ENCODE results near the gene SORCS2. TPM values are rescaled to one million over a fixed set of nuclear protein-coding genes. Genes with fewer than 3 reads are reported as not detected.

SORCS2 gene
- total RNA-seq, 5 donors from 2014 or later (not counting 1 experiment from before 2014, with no cell fraction given): 0.22 TPM; not detected in 4

- H3K36me3 Mint-ChIP-seq: no peaks in the 10 kb centered on the region
- no peaks in the 10 kb centered on the region for H3K4me1 ChIP-seq (ENCODE audit: control insufficient read depth in 1 of 2, extremely low read depth in 1 of 2, insufficient read depth in 2 of 2, low read length in 2 of 2)
- H3K27me3 Mint-ChIP-seq: peaks cover 0 to 4% of the 10 kb centered on the region in 2 donors
- DNase-seq (no peak), ATAC-seq (replicated peaks in 1 of 4) (no peak)
- WGBS (ENCODE audit: insufficient coverage): 69% methylated on average over 7 of the region's 8 CpGs
- H3K9me3 ChIP-seq: no peaks in the 10 kb centered on the region
- ChIA-PET CTCF (no interaction called here), POLR2A (no interaction called here)
- H3K27ac ChIP-seq (ENCODE audit: low read length): no peak overlapping the region
- no peaks in the 10 kb centered on the region for H3K36me3 ChIP-seq (ENCODE audit: control insufficient read depth in 2 of 2, extremely low read depth in 1 of 2, insufficient read depth in 1 of 2, low read length in 1 of 2)
- H3K27ac Mint-ChIP-seq: no peak overlapping the region
- H3K4me3 Mint-ChIP-seq: no peak overlapping the region
- peaks cover 0 to 12% of the 10 kb centered on the region in 2 experiments for H3K27me3 ChIP-seq (replicated peaks in 1 of 2; ENCODE audit: control insufficient read depth in 2 of 2, extremely low read depth in 1 of 2, insufficient read depth in 2 of 2, low read length in 1 of 2)
- peaks cover 0 to 4% (median 4%) of the 10 kb centered on the region in 3 donors for H3K4me1 Mint-ChIP-seq
- H3K4me3 ChIP-seq (ENCODE audit: control insufficient read depth in 1 of 2, extremely low read depth in 1 of 2, low read length in 1 of 2): no peak overlapping the region
- H3K9me3 Mint-ChIP-seq: no peaks in the 10 kb centered on the region
Observed at GRCh38 chr4:7742807-7743280, 550.5 kb downstream of the SORCS2 start.

DNA sequence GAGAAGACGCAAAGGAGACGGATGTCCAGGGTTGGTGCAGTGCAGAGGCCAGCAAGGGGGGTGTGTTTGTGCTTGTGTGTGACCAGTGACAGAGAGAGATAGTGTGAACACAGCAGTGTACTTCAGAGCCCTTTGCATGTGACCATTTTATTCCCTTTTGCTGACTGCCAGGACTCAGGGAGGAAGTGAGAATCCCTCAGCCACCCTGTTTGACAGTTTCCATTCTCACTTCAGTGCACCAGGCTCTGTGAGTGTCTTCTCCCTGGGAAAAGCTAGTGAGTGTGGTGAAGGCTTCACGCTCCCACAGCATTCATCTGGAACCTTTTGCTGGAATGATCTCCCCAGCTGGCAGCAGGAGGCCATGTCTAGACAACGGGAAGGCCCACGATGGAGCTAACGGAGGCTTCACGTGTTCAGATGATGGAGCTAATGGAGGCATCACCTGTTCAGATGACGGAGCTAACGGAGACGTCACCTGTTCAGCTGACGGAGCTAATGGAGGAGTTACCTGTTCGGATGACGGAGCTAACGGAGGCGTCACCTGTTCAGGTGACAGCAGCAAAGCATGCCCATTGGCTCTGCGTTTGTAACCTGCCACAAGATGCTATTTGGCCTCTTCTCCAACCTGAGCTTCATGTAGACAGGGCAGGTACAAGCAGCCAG lies 551.9 kb downstream of the SORCS2 start:
- Histone ChIP-seq H3K4me3 (ENCODE audit: control insufficient read depth in 1 of 2, extremely low read depth in 1 of 2, low read length in 1 of 2) (no peak overlapping the region), H3K9me3 (no peaks in the 10 kb centered on the region), H3K27me3 (replicated peaks in 1 of 2; ENCODE audit: control insufficient read depth in 2 of 2, extremely low read depth in 1 of 2, insufficient read depth in 2 of 2, low read length in 1 of 2) (peaks cover 0 to 12% of the 10 kb centered on the region in 2 experiments), H3K36me3 (ENCODE audit: control insufficient read depth in 2 of 2, extremely low read depth in 1 of 2, insufficient read depth in 1 of 2, low read length in 1 of 2) (no peaks in the 10 kb centered on the region), H3K27ac (ENCODE audit: low read length) (no peak overlapping the region), H3K4me1 (ENCODE audit: control insufficient read depth in 1 of 2, extremely low read depth in 1 of 2, insufficient read depth in 2 of 2, low read length in 2 of 2) (no peaks in the 10 kb centered on the region)
- no peak for ATAC-seq (replicated peaks in 1 of 4)
- Mint-ChIP-seq H3K27me3 (peaks cover 0 to 4% of the 10 kb centered on the region in 2 donors), H3K36me3 (no peaks in the 10 kb centered on the region), H3K4me3 (no peak overlapping the region), H3K4me1 (peaks cover 9 to 11% (median 9%) of the 10 kb centered on the region in 3 donors), H3K27ac (no peak overlapping the region), H3K9me3 (no peaks in the 10 kb centered on the region)
- ChIA-PET POLR2A (no interaction called here), CTCF (interaction anchor here in 1 of 2 donors (0.6 kb wide), 1 partner anchor 58 kb away, joined by 7 read pairs; no protein-coding TSS in a partner anchor)
- no peak for DNase-seq
- 80% methylated on average over 15 of the region's 16 CpGs for WGBS (ENCODE audit: insufficient coverage)

DNA sequence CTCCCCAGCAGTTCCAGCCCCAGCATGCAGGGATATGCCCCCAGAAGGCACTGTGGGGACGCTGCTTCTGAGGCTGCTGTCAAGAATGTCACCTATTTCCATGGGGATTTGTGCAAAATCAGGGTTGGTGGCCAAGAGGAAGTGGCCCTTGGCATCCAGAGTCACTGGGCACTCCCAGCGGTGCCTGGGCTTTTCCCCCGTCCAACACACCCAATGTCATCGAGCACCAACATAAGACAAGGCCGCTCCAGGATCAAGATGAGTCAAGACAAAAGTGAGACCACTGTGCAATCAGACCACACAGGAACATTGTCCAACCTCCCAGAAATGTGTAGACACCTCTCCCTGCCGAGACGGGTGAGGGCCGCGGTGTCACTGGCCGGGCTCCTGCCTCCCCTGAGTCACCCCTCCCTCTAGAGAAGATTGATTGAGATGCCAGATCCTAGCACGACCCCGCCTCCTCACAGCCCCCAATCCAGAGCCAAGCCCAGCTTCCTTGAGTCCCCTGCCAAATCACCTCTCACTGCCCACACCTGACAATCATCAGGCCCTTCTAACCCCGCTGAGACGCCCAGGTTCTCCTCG lies 553.1 kb downstream of the SORCS2 start:
- Mint-ChIP-seq H3K4me3 (no peak overlapping the region), H3K9me3 (no peaks in the 10 kb centered on the region), H3K27ac (no peak overlapping the region), H3K36me3 (no peaks in the 10 kb centered on the region), H3K27me3 (peaks cover 0 to 4% of the 10 kb centered on the region in 2 donors), H3K4me1 (peaks cover 17 to 20% (median 19%) of the 10 kb centered on the region in 3 donors)
- DNase-seq (no peak), ATAC-seq (replicated peaks in 1 of 4) (no peak)
- no peaks in the 10 kb centered on the region for H3K9me3 ChIP-seq
- CTCF ChIA-PET: no interaction called here
- H3K27ac ChIP-seq (ENCODE audit: low read length): no peak overlapping the region
- WGBS (ENCODE audit: insufficient coverage): 89% methylated on average over 7 of the region's 15 CpGs
- peaks cover under 1 to 3% of the 10 kb centered on the region in 2 experiments for H3K4me1 ChIP-seq (ENCODE audit: control insufficient read depth in 1 of 2, extremely low read depth in 1 of 2, insufficient read depth in 2 of 2, low read length in 2 of 2)
- no peaks in the 10 kb centered on the region for H3K36me3 ChIP-seq (ENCODE audit: control insufficient read depth in 2 of 2, extremely low read depth in 1 of 2, insufficient read depth in 1 of 2, low read length in 1 of 2)
- H3K27me3 ChIP-seq (replicated peaks in 1 of 2; ENCODE audit: control insufficient read depth in 2 of 2, extremely low read depth in 1 of 2, insufficient read depth in 2 of 2, low read length in 1 of 2): peaks cover 0 to 12% of the 10 kb centered on the region in 2 experiments
- no peak overlapping the region for H3K4me3 ChIP-seq (ENCODE audit: control insufficient read depth in 1 of 2, extremely low read depth in 1 of 2, low read length in 1 of 2)
- POLR2A ChIA-PET: no interaction called here

- ChIA-PET POLR2A (no interaction called here), CTCF (no interaction called here)
- peaks cover 17 to 24% (median 21%) of the 10 kb centered on the region in 3 donors for H3K4me1 Mint-ChIP-seq
- no peaks in the 10 kb centered on the region for H3K36me3 ChIP-seq (ENCODE audit: control insufficient read depth in 2 of 2, extremely low read depth in 1 of 2, insufficient read depth in 1 of 2, low read length in 1 of 2)
- no peak for DNase-seq
- peaks cover 0 to 6% of the 10 kb centered on the region in 2 experiments for H3K27me3 ChIP-seq (replicated peaks in 1 of 2; ENCODE audit: control insufficient read depth in 2 of 2, extremely low read depth in 1 of 2, insufficient read depth in 2 of 2, low read length in 1 of 2)
- WGBS (ENCODE audit: insufficient coverage): 89% methylated on average over 20 of the region's 20 CpGs
- H3K4me3 ChIP-seq (ENCODE audit: control insufficient read depth in 1 of 2, extremely low read depth in 1 of 2, low read length in 1 of 2): no peak overlapping the region
- ATAC-seq (replicated peaks in 1 of 4): no peak
- H3K36me3 Mint-ChIP-seq: no peaks in the 10 kb centered on the region
- H3K9me3 ChIP-seq: no peaks in the 10 kb centered on the region
- H3K27me3 Mint-ChIP-seq: peaks cover 0 to 4% of the 10 kb centered on the region in 2 donors
- H3K4me1 ChIP-seq (ENCODE audit: control insufficient read depth in 1 of 2, extremely low read depth in 1 of 2, insufficient read depth in 2 of 2, low read length in 2 of 2): peaks cover 3 to 4% of the 10 kb centered on the region in 2 experiments
- H3K27ac Mint-ChIP-seq: no peak overlapping the region
- no peak overlapping the region for H3K27ac ChIP-seq (ENCODE audit: low read length)
- H3K4me3 Mint-ChIP-seq: no peak overlapping the region
- no peaks in the 10 kb centered on the region for H3K9me3 Mint-ChIP-seq
Observed at GRCh38 chr4:7746351-7747061, 554.2 kb downstream of the SORCS2 start.

DNA sequence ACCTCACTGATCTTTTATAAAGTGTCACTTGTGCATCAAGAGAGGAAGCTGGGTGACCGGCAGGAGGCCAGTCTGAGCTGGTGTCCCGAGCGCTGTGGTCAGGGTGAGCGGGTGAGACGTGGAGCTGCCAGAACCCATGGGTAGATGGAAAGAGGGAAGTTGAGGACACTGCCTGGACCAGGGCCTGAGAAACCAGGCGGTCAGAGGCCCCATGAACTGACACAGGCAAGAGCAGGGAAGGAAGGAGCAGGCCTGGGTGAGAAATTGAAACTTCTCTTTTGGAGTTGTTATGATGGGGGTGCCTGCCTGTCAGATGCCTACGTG lies 554.7 kb downstream of the SORCS2 start:
- Histone ChIP-seq H3K4me1 (ENCODE audit: control insufficient read depth in 1 of 2, extremely low read depth in 1 of 2, insufficient read depth in 2 of 2, low read length in 2 of 2) (peaks cover 3 to 4% of the 10 kb centered on the region in 2 experiments), H3K4me3 (ENCODE audit: control insufficient read depth in 1 of 2, extremely low read depth in 1 of 2, low read length in 1 of 2) (no peak overlapping the region), H3K27ac (ENCODE audit: low read length) (no peak overlapping the region), H3K27me3 (replicated peaks in 1 of 2; ENCODE audit: control insufficient read depth in 2 of 2, extremely low read depth in 1 of 2, insufficient read depth in 2 of 2, low read length in 1 of 2) (peaks cover 0 to 6% of the 10 kb centered on the region in 2 experiments), H3K9me3 (no peaks in the 10 kb centered on the region), H3K36me3 (ENCODE audit: control insufficient read depth in 2 of 2, extremely low read depth in 1 of 2, insufficient read depth in 1 of 2, low read length in 1 of 2) (no peaks in the 10 kb centered on the region)
- Mint-ChIP-seq H3K4me3 (no peak overlapping the region), H3K36me3 (no peaks in the 10 kb centered on the region), H3K27me3 (peaks cover 0 to 4% of the 10 kb centered on the region in 2 donors), H3K4me1 (peaks cover 17 to 24% (median 21%) of the 10 kb centered on the region in 3 donors), H3K27ac (no peak overlapping the region), H3K9me3 (peaks cover 0 to 3% (median 0%) of the 10 kb centered on the region in 3 donors)
- CTCF ChIA-PET: no interaction called here
- WGBS (ENCODE audit: insufficient coverage): 86% methylated on average over 7 of the region's 7 CpGs
- no peak for ATAC-seq (replicated peaks in 1 of 4)
- POLR2A ChIA-PET: no interaction called here
- no peak for DNase-seq

DNA sequence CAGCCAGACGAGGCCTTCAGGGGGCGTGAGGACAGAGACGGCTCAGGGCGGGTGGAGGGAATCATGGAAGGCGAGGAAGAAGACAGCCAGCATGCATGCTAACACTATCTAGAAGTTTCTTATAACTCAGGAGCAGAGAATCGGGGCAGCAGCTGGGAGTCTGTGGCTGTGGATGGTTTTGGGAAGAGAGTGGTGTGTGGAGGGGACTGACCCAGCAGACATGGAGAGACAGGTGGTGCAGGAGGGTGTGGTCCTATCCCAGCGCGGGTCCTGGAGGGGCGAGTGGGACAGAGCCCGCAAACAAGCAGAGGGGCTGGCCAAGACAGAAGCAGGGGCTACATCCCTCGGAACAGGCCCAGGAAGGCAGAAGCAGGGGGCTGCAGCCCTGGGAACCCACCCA lies 555.2 kb downstream of the SORCS2 start:
- Mint-ChIP-seq H3K4me1 (peaks cover 17 to 24% (median 21%) of the 10 kb centered on the region in 3 donors), H3K27ac (no peak overlapping the region), H3K4me3 (no peak overlapping the region), H3K9me3 (peaks cover 0 to 3% (median 0%) of the 10 kb centered on the region in 3 donors), H3K36me3 (no peaks in the 10 kb centered on the region), H3K27me3 (peaks cover 0 to 4% of the 10 kb centered on the region in 2 donors)
- ATAC-seq (replicated peaks in 1 of 4) (no peak), DNase-seq (no peak)
- Histone ChIP-seq H3K9me3 (no peaks in the 10 kb centered on the region), H3K27ac (ENCODE audit: low read length) (no peak overlapping the region), H3K4me1 (ENCODE audit: control insufficient read depth in 1 of 2, extremely low read depth in 1 of 2, insufficient read depth in 2 of 2, low read length in 2 of 2) (peaks cover 3 to 4% of the 10 kb centered on the region in 2 experiments), H3K4me3 (ENCODE audit: control insufficient read depth in 1 of 2, extremely low read depth in 1 of 2, low read length in 1 of 2) (no peak overlapping the region), H3K27me3 (replicated peaks in 1 of 2; ENCODE audit: control insufficient read depth in 2 of 2, extremely low read depth in 1 of 2, insufficient read depth in 2 of 2, low read length in 1 of 2) (peaks cover 0 to 6% of the 10 kb centered on the region in 2 experiments), H3K36me3 (ENCODE audit: control insufficient read depth in 2 of 2, extremely low read depth in 1 of 2, insufficient read depth in 1 of 2, low read length in 1 of 2) (no peaks in the 10 kb centered on the region)
- CTCF ChIA-PET: no interaction called here
- POLR2A ChIA-PET: no interaction called here
- WGBS (ENCODE audit: insufficient coverage): 92% methylated on average over 8 of the region's 11 CpGs
